H1 (cell line): ENCODE data around the gene SCO1. TPM values are rescaled to one million over a fixed set of nuclear protein-coding genes. Genes with fewer than 3 reads are reported as not detected.

ENCODE experiments used
- CTCF ChIA-PET: fragments of 300-600 bp; sonication (Branson Sonifier 250); formaldehyde crosslinking; loops from one replicate; lab custom pipeline; 2021; ENCODE audit not compliant: partially characterized antibody; lab: Charles Lee
- POLR2A ChIA-PET: fragments of 300-600 bp; sonication (Branson Sonifier 250); formaldehyde crosslinking; loops from one replicate; lab custom pipeline; 2021; ENCODE audit warnings: inconsistent platforms; ENCODE audit not compliant: partially characterized antibody; lab: Charles Lee
- DNase-seq, 2 experiments: peaks; one replicate each; pipeline versions ENCODE4 v3.0.0 to v3.0.0-alpha.2; 2010 to 2022; ENCODE audit warnings: low spot score in 2 of 2, low read depth in 1 of 2, mixed read lengths in 1 of 2
- FAIRE-seq: peaks from 2 replicates; lab custom pipeline; 2011; peaks lifted over from hg19 to GRCh38; lab: Jason Lieb, UNC
- H2AFZ ChIP-seq: 2 replicates; pipeline ENCODE4 v1.8.1; 2012; ENCODE audit warnings: low read length, inconsistent platforms
- H2AK5ac ChIP-seq: 2 replicates; pipeline ENCODE4 v1.6.1; 2013; ENCODE audit warnings: low read depth, low read length
- H2BK120ac ChIP-seq: replicated peaks from 2 replicates; pipeline ENCODE3; 2013; ENCODE audit warnings: low read depth, low read length, inconsistent platforms
- H2BK12ac ChIP-seq: 2 replicates; pipeline ENCODE4 v1.6.1; 2013; ENCODE audit warnings: low read depth, low read length
- H2BK15ac ChIP-seq: 2 replicates; pipeline ENCODE4 v1.6.1; 2013; ENCODE audit warnings: low read length
- H2BK20ac ChIP-seq: 2 replicates; pipeline ENCODE4 v1.6.1; 2013; ENCODE audit warnings: low read length
- H2BK5ac ChIP-seq: 2 replicates; pipeline ENCODE4 v1.6.1; 2013; ENCODE audit warnings: low read depth, low read length
- H3K14ac ChIP-seq: 2 replicates; pipeline ENCODE4 v1.6.1; 2013; ENCODE audit warnings: inconsistent platforms; ENCODE audit not compliant: insufficient read length
- H3K18ac ChIP-seq: 2 replicates; pipeline ENCODE4 v1.6.1; 2013; ENCODE audit warnings: low read length; ENCODE audit errors: extremely low read depth
- H3K23ac ChIP-seq: 2 replicates; pipeline ENCODE4 v1.6.1; 2013; ENCODE audit warnings: inconsistent platforms; ENCODE audit not compliant: insufficient read length
- H3K23me2 ChIP-seq: 2 replicates; pipeline ENCODE4 v1.6.1; 2013; ENCODE audit warnings: low read depth, low read length
- H3K27ac ChIP-seq: 2 replicates; pipeline ENCODE4 v1.6.1; 2011; ENCODE audit warnings: low read depth, low read length, inconsistent platforms
- H3K27me3 ChIP-seq, 4 experiments: replicated peaks in 1 of 4; 1 replicate in 1 of 4; 2 replicates in 3 of 4; pipeline versions ENCODE4 v1.6.1 to v1.8.1; 2011 to 2013; ENCODE audit warnings: low read length in 3 of 4, mild to moderate bottlenecking in 3 of 4, inconsistent platforms in 2 of 4, mixed read lengths in 2 of 4, moderate library complexity in 1 of 4; ENCODE audit not compliant: control insufficient read depth in 3 of 4, insufficient read depth in 3 of 4; ENCODE audit errors: extremely low read depth in 1 of 4
- H3K36me3 ChIP-seq, 4 experiments: 2 replicates each; pipeline versions ENCODE4 v1.6.1 to v1.8.1; 2011 to 2013; ENCODE audit warnings: mild to moderate bottlenecking in 4 of 4, low read length in 3 of 4, moderate library complexity in 2 of 4, control low read depth in 1 of 4, inconsistent platforms in 1 of 4; ENCODE audit not compliant: insufficient read depth in 4 of 4, control insufficient read depth in 2 of 4
- H3K4ac ChIP-seq: replicated peaks from 2 replicates; pipeline ENCODE3; 2013; ENCODE audit warnings: low read length, low read depth, mixed read lengths, inconsistent platforms; ENCODE audit not compliant: insufficient read length
- H3K4me1 ChIP-seq, 4 experiments: replicated peaks in 1 of 4; 1 replicate in 1 of 4; 2 replicates in 3 of 4; pipeline versions ENCODE4 v1.6.1 to v1.8.1; 2011 to 2013; ENCODE audit warnings: low read length in 3 of 4, inconsistent platforms in 2 of 4, mixed read lengths in 1 of 4; ENCODE audit not compliant: insufficient read depth in 4 of 4, control insufficient read depth in 3 of 4
- H3K4me2 ChIP-seq, 2 experiments: 2 replicates each; pipeline versions ENCODE4 v1.6.1 to v1.8.1; 2011 to 2013; ENCODE audit warnings: low read depth in 2 of 2, low read length in 2 of 2, control low read depth in 1 of 2, inconsistent platforms in 1 of 2, mild to moderate bottlenecking in 1 of 2; ENCODE audit not compliant: insufficient read depth in 1 of 2
- H3K4me3 ChIP-seq, 4 experiments: fragments of 200-600, 300-600 bp in 1 of 4; sonication (generic), shearing (Covaris generic), sonication (Bioruptor Twin) in 1 of 4; 2 replicates each; pipeline versions ENCODE4 v1.5.1 to v1.8.1; 2011 to 2016; ENCODE audit warnings: low read length in 4 of 4, low read depth in 3 of 4, control low read depth in 2 of 4, inconsistent platforms in 2 of 4, mild to moderate bottlenecking in 2 of 4, mixed read lengths in 1 of 4, moderate library complexity in 1 of 4; ENCODE audit not compliant: insufficient read depth in 2 of 4; ENCODE audit errors: extremely low read depth in 1 of 4
- H3K56ac ChIP-seq: replicated peaks from 2 replicates; pipeline ENCODE3; 2013; ENCODE audit warnings: low read depth, mild to moderate bottlenecking, mixed read lengths, low read length, inconsistent platforms; ENCODE audit not compliant: insufficient read length
- H3K79me1 ChIP-seq: 2 replicates; pipeline ENCODE4 v1.6.1; 2013; ENCODE audit warnings: low read depth, low read length, control low read depth
- H3K79me2 ChIP-seq, 2 experiments: 2 replicates each; pipeline versions ENCODE4 v1.6.1 to v1.8.1; 2012 to 2013; ENCODE audit warnings: low read length in 2 of 2, mild to moderate bottlenecking in 2 of 2, inconsistent platforms in 1 of 2; ENCODE audit not compliant: insufficient read depth in 2 of 2, control insufficient read depth in 1 of 2
- H3K9ac ChIP-seq, 4 experiments: replicated peaks in 1 of 4; 1 replicate in 1 of 4; 2 replicates in 3 of 4; pipeline versions ENCODE4 v1.6.1 to v1.8.1; 2011 to 2013; ENCODE audit warnings: low read depth in 3 of 4, low read length in 3 of 4, control low read depth in 2 of 4, mild to moderate bottlenecking in 2 of 4, moderate library complexity in 2 of 4, inconsistent platforms in 1 of 4; ENCODE audit errors: extremely low read depth in 1 of 4
- H3K9me3 ChIP-seq, 2 experiments: 2 replicates each; pipeline versions ENCODE4 v1.6.1 to v1.8.1; 2012 to 2013; ENCODE audit warnings: mild to moderate bottlenecking in 2 of 2, moderate library complexity in 2 of 2, control low read depth in 1 of 2, inconsistent platforms in 1 of 2, low read depth in 1 of 2, low read length in 1 of 2, mixed read lengths in 1 of 2; ENCODE audit not compliant: insufficient read depth in 2 of 2
- H4K20me1 ChIP-seq, 2 experiments: replicated peaks in 1 of 2; 2 replicates each; pipeline versions ENCODE3 to v1.8.1; 2011 to 2013; ENCODE audit warnings: inconsistent platforms in 2 of 2, low read length in 2 of 2, mild to moderate bottlenecking in 1 of 2; ENCODE audit not compliant: insufficient read depth in 2 of 2, control insufficient read depth in 1 of 2
- H4K5ac ChIP-seq: 2 replicates; pipeline ENCODE4 v1.6.1; 2013; ENCODE audit warnings: low read length, low read depth, mixed read lengths, inconsistent platforms; ENCODE audit not compliant: insufficient read length
- H4K8ac ChIP-seq: 2 replicates; pipeline ENCODE4 v1.8.0; 2013; ENCODE audit warnings: mild to moderate bottlenecking, moderate library complexity, low read length, inconsistent platforms; ENCODE audit not compliant: insufficient read depth; ENCODE audit errors: extremely low read depth
- H4K91ac ChIP-seq: replicated peaks from 2 replicates; pipeline ENCODE3; 2013; ENCODE audit warnings: low read length, mixed read lengths, inconsistent platforms; ENCODE audit not compliant: insufficient read length
- BCL11A ChIP-seq, 2 experiments: IDR thresholded peaks; one replicate each; pipeline ENCODE4 v1.6.1; 2011; ENCODE audit warnings: low read depth in 2 of 2, low read length in 2 of 2, mild to moderate bottlenecking in 2 of 2
- CBX8 ChIP-seq: fragments of 300-800, 300-1000 bp; sonication (generic); IDR thresholded peaks from 2 replicates; pipeline ENCODE4 v1.7.1; 2016; ENCODE audit warnings: low read depth, low read length, borderline replicate concordance
- NRF1 ChIP-seq: IDR thresholded peaks from 2 replicates; pipeline ENCODE4 v1.6.1; 2011; ENCODE audit warnings: mild to moderate bottlenecking, low read depth, low read length, improper control_type of control experiment
- RAD21 ChIP-seq, 2 experiments: IDR thresholded peaks in 1 of 2; conservative IDR thresholded peaks in 1 of 2; 2 replicates each; pipeline ENCODE4 v1.6.1; 2011; ENCODE audit warnings: low read depth in 2 of 2, low read length in 2 of 2, improper control_type of control experiment in 1 of 2, inconsistent platforms in 1 of 2, mild to moderate bottlenecking in 1 of 2, moderate library complexity in 1 of 2
- SAP30 ChIP-seq: fragments of 300-600 bp; sonication (generic); IDR thresholded peaks from 2 replicates; pipeline ENCODE4 v1.7.1; 2012; ENCODE audit warnings: low read length, moderate library complexity, mild to moderate bottlenecking, inconsistent platforms; ENCODE audit not compliant: insufficient read depth, insufficient replicate concordance
- SP1 ChIP-seq: IDR thresholded peaks from 2 replicates; pipeline ENCODE4 v1.6.1; 2011; ENCODE audit warnings: low read depth, low read length
- SP4 ChIP-seq: IDR thresholded peaks from 2 replicates; pipeline ENCODE4 v1.6.1; 2012; ENCODE audit warnings: low read length, inconsistent platforms
- TEAD4 ChIP-seq: IDR thresholded peaks from 2 replicates; pipeline ENCODE4 v1.6.1; 2012; ENCODE audit warnings: low read depth, low read length, inconsistent platforms, mixed read lengths
- ZNF274 ChIP-seq: IDR thresholded peaks from 2 replicates; pipeline ENCODE4 v1.7.0; 2012; ENCODE audit warnings: low read length, borderline replicate concordance; ENCODE audit errors: extremely low read depth
- WGBS, 2 experiments: shearing (Covaris generic) in 1 of 2; methylation state at CpG; one replicate each; pipeline versions ENCODE4 v1.1.6 to v1.1.7; 2013 to 2015; ENCODE audit warnings: low lambda C conversion rate in 2 of 2, mixed read lengths in 2 of 2, inconsistent platforms in 1 of 2, low coverage in 1 of 2, missing lambda C conversion rate in 1 of 2; ENCODE audit not compliant: insufficient replicate concordance in 2 of 2, insufficient coverage in 1 of 2, insufficient read length in 1 of 2; ENCODE audit errors: extremely low coverage in 1 of 2, missing lambda C conversion rate in 1 of 2; 5-methylcytosine and 5-hydroxymethylcytosine counted together
- polyA plus RNA-seq, 7 experiments: library from polyadenylated mRNA; depleted of rRNA in 3 of 7; stranded (reverse) in 5 of 7; unstranded in 2 of 7; fragments of >200 nt in 5 of 7; fragments of 200-250 nt in 2 of 7; gene quantifications; 1 replicate in 5 of 7; 2 replicates in 1 of 7; 4 replicates in 1 of 7; pipeline versions ENCODE4 v1.2.1 to v1.2.3, GENCODE V29; 2011 to 2013; ENCODE audit warnings: missing spikeins in 2 of 7, mixed read lengths in 2 of 7
- total RNA-seq: library from RNA; stranded (reverse); fragmentation: NEBNext Ultra II Directional; extraction: Animal tissue kit (Norgen Biotek cat#: 25700); gene quantifications from 2 replicates; pipeline ENCODE4 v1.2.1, GENCODE V29; 2021

SCO1 gene
- total and polyA plus RNA-seq, 2 of the 8 experiments (the other 6 are each of a cell fraction or from before 2014, with no cell fraction given): 18.7 to 61.8 TPM

- no peak overlapping the region for H3K4me2 ChIP-seq
- ChIA-PET CTCF (interaction anchor here (1.5 kb wide), 1 partner anchor 11 kb away, joined by 5 read pairs; no protein-coding TSS in a partner anchor), POLR2A (no interaction called here)
- no peak overlapping the region for H3K18ac ChIP-seq
- H3K27ac ChIP-seq: no peak overlapping the region
- no peak overlapping the region for H3K4ac ChIP-seq
- H2BK120ac ChIP-seq: no peak overlapping the region
- no peaks in the 10 kb centered on the region for H4K20me1 ChIP-seq
- peaks cover 0 to 4% (median 2%) of the 10 kb centered on the region in 4 experiments; a peak in 3 of 7 replicates for H3K4me1 ChIP-seq
- no peak overlapping the region for H2BK20ac ChIP-seq
- no peak overlapping the region for H3K23ac ChIP-seq
- no peak overlapping the region for H2BK5ac ChIP-seq
- H3K27me3 ChIP-seq: no peaks in the 10 kb centered on the region
- H2BK12ac ChIP-seq: no peak overlapping the region
- no peak overlapping the region for H3K14ac ChIP-seq
- no peak overlapping the region for H2AK5ac ChIP-seq
- H2BK15ac ChIP-seq: no peak overlapping the region
- no peaks in the 10 kb centered on the region for H3K79me1 ChIP-seq
- H3K9ac ChIP-seq: no peak overlapping the region
- no peak overlapping the region for H2AFZ ChIP-seq
- no peak overlapping the region for H4K91ac ChIP-seq
- 88% methylated on average over 7 of the region's 8 CpGs; no CpG with 5 or more reads in 1 of the 2 experiments for WGBS, 2 experiments
- no peak overlapping the region for H4K8ac ChIP-seq
- TF ChIP-seq RAD21 (IDR thresholded peaks at IDR 0.05 in 1 of 2, conservative IDR thresholded peaks at IDR 0.05 in 1 of 2; ENCODE audit: low read depth in 2 of 2, low read length in 2 of 2) (no peak), TEAD4 (no peak), CBX8 (no peak), SP1 (no peak), ZNF274 (no peak), SP4 (no peak), NRF1 (no peak), SAP30 (no peak), BCL11A (IDR thresholded peaks at IDR 0.05; ENCODE audit: low read depth in 2 of 2, low read length in 2 of 2) (no peak)
- TF ChIP-seq, all 59 proteins: peak for 0
- Histone ChIP-seq H3K36me3 (no peaks in the 10 kb centered on the region), H4K5ac (no peak overlapping the region), H3K56ac (no peak overlapping the region), H3K9me3 (no peaks in the 10 kb centered on the region), H3K4me3 (no peak overlapping the region), H3K79me2 (no peaks in the 10 kb centered on the region), H3K23me2 (no peaks in the 10 kb centered on the region; the same call in 1 of the 2 replicates)
- DNase-seq (no peak), FAIRE-seq (no peak)
These were observed 46.1 kb upstream of the SCO1 start for GRCh38 chr17:10743316-10744009.
